ENCODE measurements around the gene SLC7A8. TPM values are rescaled to one million over a fixed set of nuclear protein-coding genes. Genes with fewer than 3 reads are reported as not detected.
"Not testable (repeated sequence)": the region's sequence is repeated elsewhere in the genome, so short reads cannot be mapped to it uniquely, and the experiment has no call there.

Gene SLC7A8
- total RNA-seq (2014; rRNA removed; shearing (Covaris generic)) (0.49 and 4.0 TPM in 2 replicates), total RNA-seq (2022) (6.2 and 11.4 TPM in 2 replicates), Bru-seq, nascent RNA (percentile 38 among the genes with signal in this experiment), BruChase-seq, experiment 1, labeled RNA remaining after a 6-hour chase (percentile 46 among the genes with signal in this experiment), BruChase-seq, experiment 2, labeled RNA remaining after a 2-hour chase (percentile 42 among the genes with signal in this experiment)
- long read RNA-seq, full-length matches to known transcripts: 1 of 12 reads
- long read RNA-seq, partial matches to known transcripts: 3 of 12 reads
- long read RNA-seq, other reads (novel, unspliced or antisense): 8 of 12 reads

DNA sequence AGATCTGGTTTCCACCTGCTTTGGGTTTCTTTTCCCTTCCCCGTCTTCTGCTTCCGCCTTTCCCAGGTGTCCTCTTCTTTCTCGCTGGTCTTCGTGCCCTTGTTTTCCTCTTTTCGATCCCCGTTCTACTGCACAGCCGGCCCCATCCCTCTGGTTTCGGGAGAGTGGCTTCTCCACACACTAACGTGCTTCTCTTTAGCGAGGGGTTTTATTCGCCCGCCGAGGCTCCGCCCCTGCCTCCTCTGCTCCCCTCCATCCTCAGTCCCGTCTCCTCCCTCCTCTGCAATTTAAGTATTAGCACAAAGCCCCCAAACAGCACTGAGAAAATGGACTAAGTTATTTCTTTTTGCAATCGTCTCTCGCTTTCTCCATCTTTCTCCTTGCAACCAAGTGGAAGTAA is at the start of gene SLC7A8:
SLC7A8 (minus strand) TSS at position 182 of the 400 bp plus-strand sequence. CDS start 746 bp downstream, outside the sequence.
- peaks cover 24% of the 10 kb centered on the region for H3K4me1 ChIP-seq (ENCODE audit: insufficient read depth, low read length, poor library complexity, severe bottlenecking)
- no peaks in the 10 kb centered on the region for H4K20me1 ChIP-seq (ENCODE audit: insufficient read depth, low read length)
- TF ChIP-seq, protein P1, sequence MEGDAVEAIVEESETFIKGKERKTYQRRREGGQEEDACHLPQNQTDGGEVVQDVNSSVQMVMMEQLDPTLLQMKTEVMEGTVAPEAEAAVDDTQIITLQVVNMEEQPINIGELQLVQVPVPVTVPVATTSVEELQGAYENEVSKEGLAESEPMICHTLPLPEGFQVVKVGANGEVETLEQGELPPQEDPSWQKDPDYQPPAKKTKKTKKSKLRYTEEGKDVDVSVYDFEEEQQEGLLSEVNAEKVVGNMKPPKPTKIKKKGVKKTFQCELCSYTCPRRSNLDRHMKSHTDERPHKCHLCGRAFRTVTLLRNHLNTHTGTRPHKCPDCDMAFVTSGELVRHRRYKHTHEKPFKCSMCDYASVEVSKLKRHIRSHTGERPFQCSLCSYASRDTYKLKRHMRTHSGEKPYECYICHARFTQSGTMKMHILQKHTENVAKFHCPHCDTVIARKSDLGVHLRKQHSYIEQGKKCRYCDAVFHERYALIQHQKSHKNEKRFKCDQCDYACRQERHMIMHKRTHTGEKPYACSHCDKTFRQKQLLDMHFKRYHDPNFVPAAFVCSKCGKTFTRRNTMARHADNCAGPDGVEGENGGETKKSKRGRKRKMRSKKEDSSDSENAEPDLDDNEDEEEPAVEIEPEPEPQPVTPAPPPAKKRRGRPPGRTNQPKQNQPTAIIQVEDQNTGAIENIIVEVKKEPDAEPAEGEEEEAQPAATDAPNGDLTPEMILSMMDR (conservative IDR thresholded peaks at IDR 0.05; ENCODE audit: low read length): no peak
- no peak for TF ChIP-seq EZH2phosphoT487 (IDR thresholded peaks at IDR 0.05; ENCODE audit: borderline replicate concordance, low read depth, low read length)
- peak within 1 kb of the TSS; percentile 79 for H3K4me2 ChIP-seq (ENCODE audit: low read length)
- peak; percentile 56 for DNase-seq (ENCODE audit: low spot score)
- ChIA-PET CTCF (ENCODE audit: unreplicated experiment) (interaction anchor here (1.0 to 8.2 kb wide), 3 partner anchors 11 to 115 kb away, joined by 4 to 69 read pairs (median 5); no protein-coding TSS in a partner anchor), POLR2A (interaction anchor here (0.7 to 9.2 kb wide), 6 partner anchors 8 to 594 kb away, joined by 3 to 68 read pairs (median 4); partner anchors contain the start of gene CEBPE)
- intact Hi-C loops (cut with micrococcal nuclease; ENCODE audit: unreplicated experiment): loop anchor here (1.0 kb wide), 1 partner anchor 63 kb away; no protein-coding TSS in a partner anchor
- H3K36me3 ChIP-seq (ENCODE audit: insufficient read depth, low read length): no peaks in the 10 kb centered on the region
- H3K4me3 ChIP-seq (ENCODE audit: low read depth, low read length, poor library complexity, severe bottlenecking): peak within 1 kb of the TSS; percentile 67
- peak within 1 kb of the TSS; percentile 82 for H2AFZ ChIP-seq (ENCODE audit: low read length)
- H3K27ac ChIP-seq (ENCODE audit: low read depth, low read length, poor library complexity, severe bottlenecking): no peak within 1 kb of the TSS
- no peaks in the 10 kb centered on the region for H3K9me2 ChIP-seq (ENCODE audit: insufficient read depth, low read length)
- H3K79me2 ChIP-seq (ENCODE audit: insufficient read depth, low read depth, low read length): no peaks in the 10 kb centered on the region
- BruUV-seq (replicated peaks): no TSS peak
- no peaks in the 10 kb centered on the region for H3K9me3 ChIP-seq (ENCODE audit: low read length)

DNA sequence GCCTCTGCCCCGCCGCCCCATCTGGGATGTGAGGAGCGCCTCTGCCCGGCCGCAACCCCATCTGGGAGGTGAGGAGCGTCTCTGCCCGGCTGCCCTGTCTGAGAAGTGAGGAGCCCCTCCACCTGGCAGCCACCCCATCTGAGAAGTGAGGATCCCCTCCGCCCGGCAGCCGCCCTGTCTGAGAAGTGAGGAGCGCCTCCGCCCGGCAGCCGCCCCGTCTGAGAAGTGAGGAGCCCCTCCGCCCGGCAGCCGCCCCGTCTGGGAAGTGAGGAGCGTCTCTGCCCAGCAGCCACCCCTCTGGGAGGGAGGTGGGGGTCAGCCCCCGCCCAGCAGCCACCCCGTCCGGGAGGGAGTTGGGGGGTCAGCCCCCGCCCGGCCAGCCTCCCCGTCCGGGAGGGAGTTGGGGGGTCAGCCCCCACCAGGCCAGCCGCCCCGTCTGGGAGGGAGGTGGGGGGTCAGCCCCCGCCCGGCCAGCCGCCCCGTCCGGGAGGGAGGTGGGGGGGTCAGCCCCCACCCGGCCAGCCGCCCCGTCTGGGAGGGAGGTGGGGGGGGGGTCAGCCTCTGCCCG is 48.9 kb upstream of the SLC7A8 start:
- intact Hi-C loops (cut with micrococcal nuclease; ENCODE audit: unreplicated experiment); H3K4me2 ChIP-seq (ENCODE audit: low read length); DNase-seq (ENCODE audit: low spot score); H3K27ac ChIP-seq (ENCODE audit: low read depth, low read length, poor library complexity, severe bottlenecking); H3K4me3 ChIP-seq (ENCODE audit: low read depth, low read length, poor library complexity, severe bottlenecking); H4K20me1 ChIP-seq (ENCODE audit: insufficient read depth, low read length); BruUV-seq (replicated peaks); H2AFZ ChIP-seq (ENCODE audit: low read length); H3K36me3 ChIP-seq (ENCODE audit: insufficient read depth, low read length); H3K9me3 ChIP-seq (ENCODE audit: low read length); H3K9me2 ChIP-seq (ENCODE audit: insufficient read depth, low read length); H3K79me2 ChIP-seq (ENCODE audit: insufficient read depth, low read depth, low read length); POLR2A ChIA-PET; CTCF ChIA-PET (ENCODE audit: unreplicated experiment); H3K4me1 ChIP-seq (ENCODE audit: insufficient read depth, low read length, poor library complexity, severe bottlenecking): not testable (repeated sequence)

DNA sequence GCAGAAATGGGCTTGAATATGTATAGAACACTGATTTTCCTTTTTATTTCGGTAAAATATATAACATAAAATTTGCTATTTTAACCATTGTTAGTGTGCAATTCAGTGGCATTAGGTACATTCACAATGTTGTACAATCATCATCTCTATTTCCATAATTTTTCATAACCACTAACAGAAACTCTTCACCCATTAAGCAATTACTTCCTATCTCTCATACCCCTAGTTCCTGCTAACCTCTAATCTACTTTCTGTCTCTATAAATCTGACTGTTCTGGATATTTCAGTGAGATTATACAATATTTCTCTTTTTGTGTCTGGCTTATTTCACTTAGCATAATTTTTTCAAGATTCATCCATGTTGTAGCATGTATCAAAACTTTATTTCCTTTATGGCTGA is 45.4 kb upstream of the SLC7A8 start:
- Histone ChIP-seq H3K4me2 (ENCODE audit: low read length) (no peak overlapping the region), H4K20me1 (ENCODE audit: insufficient read depth, low read length) (no peaks in the 10 kb centered on the region), H3K4me1 (ENCODE audit: insufficient read depth, low read length, poor library complexity, severe bottlenecking) (no peaks in the 10 kb centered on the region), H3K4me3 (ENCODE audit: low read depth, low read length, poor library complexity, severe bottlenecking) (no peak overlapping the region), H3K36me3 (ENCODE audit: insufficient read depth, low read length) (no peaks in the 10 kb centered on the region), H2AFZ (ENCODE audit: low read length) (no peak overlapping the region), H3K79me2 (ENCODE audit: insufficient read depth, low read depth, low read length) (no peaks in the 10 kb centered on the region), H3K9me2 (ENCODE audit: insufficient read depth, low read length) (no peaks in the 10 kb centered on the region), H3K9me3 (ENCODE audit: low read length) (no peaks in the 10 kb centered on the region), H3K27ac (ENCODE audit: low read depth, low read length, poor library complexity, severe bottlenecking) (no peak overlapping the region)
- intact Hi-C loops (cut with micrococcal nuclease; ENCODE audit: unreplicated experiment): no loop called here
- ChIA-PET POLR2A (no interaction called here), CTCF (ENCODE audit: unreplicated experiment) (no interaction called here)
- no peak for DNase-seq (ENCODE audit: low spot score)
- no peak for TF ChIP-seq EZH2phosphoT487 (IDR thresholded peaks at IDR 0.05; ENCODE audit: borderline replicate concordance, low read depth, low read length)
- TF ChIP-seq, protein P1 (conservative IDR thresholded peaks at IDR 0.05; ENCODE audit: low read length): no peak
- BruUV-seq (replicated peaks): no TSS peak
